Caco-2 (cell line): ENCODE measurements around the gene TRAPPC2. TPM values are rescaled to one million over a fixed set of nuclear protein-coding genes. Genes with fewer than 3 reads are reported as not detected.
"Not testable (repeated sequence)": the region's sequence is repeated elsewhere in the genome, so short reads cannot be mapped to it uniquely, and the experiment has no call there.

Source experiments
- BruUV-seq: library from RNA; stranded (reverse); fragments of 400-500 nt; replicated peaks from 2 replicates; lab custom pipeline; 2021; lab: Mats Ljungman, UMichigan
- CTCF ChIA-PET: fragments of 300-600 bp; sonication (Branson Sonifier 250); formaldehyde crosslinking; loops from one replicate; lab custom pipeline; 2022; ENCODE audit warnings: antibody characterized with exemption; lab: Charles Lee
- POLR2A ChIA-PET: fragments of 300-600 bp; sonication (Branson Sonifier 250); formaldehyde crosslinking; loops from one replicate; lab custom pipeline; 2022; ENCODE audit warnings: antibody characterized with exemption; lab: Charles Lee
- DNase-seq, 2 experiments: peaks; one replicate each; pipeline versions ENCODE4 v3.0.0 to v3.0.0-alpha.2; 2020 to 2022
- H3K27me3 ChIP-seq: replicated peaks from 2 replicates; pipeline ENCODE4 v1.6.0; 2011; ENCODE audit warnings: low read length; ENCODE audit not compliant: control insufficient read depth, insufficient read depth
- H3K36me3 ChIP-seq: 2 replicates; pipeline ENCODE4 v1.5.1; 2011; ENCODE audit warnings: low read length; ENCODE audit not compliant: control insufficient read depth, insufficient read depth
- H3K4me1 ChIP-seq: fragments of 250-450 bp; sonication (Bioruptor Pico); 2 replicates; pipeline ENCODE4 v1.5.1; 2020; ENCODE audit warnings: mild to moderate bottlenecking
- H3K4me3 ChIP-seq: 2 replicates; pipeline ENCODE4 v1.5.1; 2011; ENCODE audit warnings: low read depth, mild to moderate bottlenecking, control low read depth, low read length
- H3K9me3 ChIP-seq: fragments of 250-450 bp; sonication (Bioruptor Pico); 2 replicates; pipeline ENCODE4 v1.5.1; 2020; ENCODE audit warnings: mild to moderate bottlenecking, moderate library complexity
- H3K27ac Mint-ChIP-seq: one replicate; pipeline ENCODE4 v1.8.0; 2022; ENCODE audit warnings: mixed read lengths; ENCODE audit not compliant: unreplicated experiment
- H3K27me3 Mint-ChIP-seq: one replicate; pipeline ENCODE4 v1.8.0; 2022; ENCODE audit warnings: mixed read lengths; ENCODE audit not compliant: insufficient read depth, unreplicated experiment
- H3K36me3 Mint-ChIP-seq: one replicate; pipeline ENCODE4 v1.8.0; 2022; ENCODE audit warnings: mild to moderate bottlenecking, mixed read lengths; ENCODE audit not compliant: insufficient read depth, unreplicated experiment
- H3K4me1 Mint-ChIP-seq: one replicate; pipeline ENCODE4 v1.8.0; 2022; ENCODE audit warnings: low read depth, mixed read lengths; ENCODE audit not compliant: unreplicated experiment
- H3K4me3 Mint-ChIP-seq: one replicate; pipeline ENCODE4 v1.8.0; 2022; ENCODE audit warnings: mild to moderate bottlenecking, moderate library complexity, mixed read lengths; ENCODE audit not compliant: unreplicated experiment
- H3K9me3 Mint-ChIP-seq: one replicate; pipeline ENCODE4 v1.8.0; 2022; ENCODE audit warnings: mixed read lengths; ENCODE audit not compliant: unreplicated experiment
- intact Hi-C: fragments of 100-400 bp; cut with micrococcal nuclease; formaldehyde crosslinking; loops from one replicate; pipeline ENCODE4 v1.10.0; 2022; ENCODE audit not compliant: unreplicated experiment
- total RNA-seq: library from RNA; stranded (reverse); gene quantifications from 2 replicates; pipeline ENCODE4 v1.2.3, GENCODE V29; 2022
- TF ChIP-seq, protein P1 (sequence below), 2 experiments: fragments of 200-600 bp in 1 of 2; IDR thresholded peaks; 1 replicate in 1 of 2; 2 replicates in 1 of 2; pipeline versions ENCODE4 v1.5.1 to v1.8.0; 2011 to 2022; ENCODE audit warnings: antibody characterized with exemption in 1 of 2, control low read depth in 1 of 2, inconsistent platforms in 1 of 2, low read depth in 1 of 2, low read length in 1 of 2, mild to moderate bottlenecking in 1 of 2, moderate library complexity in 1 of 2; ENCODE audit not compliant: insufficient read depth in 1 of 2, severe bottlenecking in 1 of 2, unreplicated experiment in 1 of 2

The TRAPPC2 gene
- total RNA-seq, 1 experiment from 2014 or later, result 19.3 TPM

GRCh38 chrX:13732246-13733067 lies 2.0 kb downstream of the TRAPPC2 start:
- BruUV-seq, result no TSS peak
- Mint-ChIP-seq H3K9me3 (peaks cover 5% of the 10 kb centered on the region), H3K36me3 (peaks cover 37% of the 10 kb centered on the region), H3K27me3 (no peaks in the 10 kb centered on the region), H3K27ac (peak overlapping the region; percentile 60), H3K4me3 (peak overlapping the region; percentile 33), H3K4me1 (peaks cover 20% of the 10 kb centered on the region)
- Histone ChIP-seq H3K4me1 (no peaks in the 10 kb centered on the region), H3K27me3 (no peaks in the 10 kb centered on the region), H3K4me3 (no peak overlapping the region), H3K36me3 (no peaks in the 10 kb centered on the region), H3K9me3 (no peaks in the 10 kb centered on the region)
- DNase-seq, result no peak
- TF ChIP-seq, protein P1, sequence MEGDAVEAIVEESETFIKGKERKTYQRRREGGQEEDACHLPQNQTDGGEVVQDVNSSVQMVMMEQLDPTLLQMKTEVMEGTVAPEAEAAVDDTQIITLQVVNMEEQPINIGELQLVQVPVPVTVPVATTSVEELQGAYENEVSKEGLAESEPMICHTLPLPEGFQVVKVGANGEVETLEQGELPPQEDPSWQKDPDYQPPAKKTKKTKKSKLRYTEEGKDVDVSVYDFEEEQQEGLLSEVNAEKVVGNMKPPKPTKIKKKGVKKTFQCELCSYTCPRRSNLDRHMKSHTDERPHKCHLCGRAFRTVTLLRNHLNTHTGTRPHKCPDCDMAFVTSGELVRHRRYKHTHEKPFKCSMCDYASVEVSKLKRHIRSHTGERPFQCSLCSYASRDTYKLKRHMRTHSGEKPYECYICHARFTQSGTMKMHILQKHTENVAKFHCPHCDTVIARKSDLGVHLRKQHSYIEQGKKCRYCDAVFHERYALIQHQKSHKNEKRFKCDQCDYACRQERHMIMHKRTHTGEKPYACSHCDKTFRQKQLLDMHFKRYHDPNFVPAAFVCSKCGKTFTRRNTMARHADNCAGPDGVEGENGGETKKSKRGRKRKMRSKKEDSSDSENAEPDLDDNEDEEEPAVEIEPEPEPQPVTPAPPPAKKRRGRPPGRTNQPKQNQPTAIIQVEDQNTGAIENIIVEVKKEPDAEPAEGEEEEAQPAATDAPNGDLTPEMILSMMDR (IDR thresholded peaks at IDR 0.05; ENCODE audit: insufficient read depth in 1 of 2, low read depth in 1 of 2, low read length in 1 of 2, severe bottlenecking in 1 of 2, unreplicated experiment in 1 of 2), result no peak
- intact Hi-C loops, result loop anchor here (5.0 kb wide), 1 partner anchor 65 kb away; no protein-coding TSS in a partner anchor
- POLR2A ChIA-PET, result no interaction called here
- CTCF ChIA-PET, result no interaction called here

DNA sequence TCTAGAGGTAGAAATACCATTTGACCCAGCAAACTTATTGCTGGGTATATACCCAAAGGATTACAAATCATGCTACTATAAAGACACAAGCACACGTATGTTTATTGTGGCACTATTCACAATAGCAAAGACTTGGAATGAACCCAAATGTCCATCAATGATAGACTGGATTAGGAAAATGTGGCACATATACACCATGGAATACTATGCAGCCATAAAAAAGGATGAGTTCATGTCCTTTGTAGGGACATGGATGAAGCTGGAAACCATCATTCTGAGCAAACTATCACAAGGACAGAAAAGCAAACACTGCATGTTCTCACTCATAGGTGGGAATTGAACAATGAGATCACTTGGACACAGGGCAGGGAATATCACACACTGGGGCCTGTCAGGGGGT lies 3.9 kb downstream of the TRAPPC2 start:
- H3K9me3 Mint-ChIP-seq, H3K27ac Mint-ChIP-seq, H3K27me3 ChIP-seq, DNase-seq, H3K27me3 Mint-ChIP-seq, H3K4me3 Mint-ChIP-seq, H3K9me3 ChIP-seq, H3K36me3 ChIP-seq, POLR2A ChIA-PET, BruUV-seq, H3K4me3 ChIP-seq, H3K4me1 ChIP-seq, CTCF ChIA-PET: not testable (repeated sequence)
- intact Hi-C loops, result loop anchor here (5.0 kb wide), 1 partner anchor 63 kb away; no protein-coding TSS in a partner anchor
- H3K36me3 Mint-ChIP-seq, result peaks cover 40% of the 10 kb centered on the region
- H3K4me1 Mint-ChIP-seq, result peaks cover 20% of the 10 kb centered on the region

- H3K36me3 Mint-ChIP-seq, result peaks cover 29% of the 10 kb centered on the region
- H3K4me3 ChIP-seq, H3K4me1 Mint-ChIP-seq, H3K4me1 ChIP-seq, BruUV-seq, H3K27me3 ChIP-seq, intact Hi-C loops, H3K27ac Mint-ChIP-seq, CTCF ChIA-PET, POLR2A ChIA-PET, H3K27me3 Mint-ChIP-seq, DNase-seq, H3K9me3 Mint-ChIP-seq, H3K36me3 ChIP-seq, H3K4me3 Mint-ChIP-seq, H3K9me3 ChIP-seq: not testable (repeated sequence)
Measured at GRCh38 chrX:13726583-13726982, 7.8 kb downstream of the TRAPPC2 start.

GRCh38 chrX:13724878-13725277 lies 9.5 kb downstream of the TRAPPC2 start:
- H3K27ac Mint-ChIP-seq, H3K9me3 Mint-ChIP-seq, H3K9me3 ChIP-seq, intact Hi-C loops, H3K27me3 Mint-ChIP-seq, CTCF ChIA-PET, DNase-seq, H3K27me3 ChIP-seq, H3K4me3 Mint-ChIP-seq, BruUV-seq, H3K4me1 ChIP-seq, H3K36me3 ChIP-seq, H3K4me3 ChIP-seq: not testable (repeated sequence)
- POLR2A ChIA-PET, result interaction anchor here (0.7 kb wide), 1 partner anchor 10 kb away, joined by 3 read pairs; the partner anchor contains the start of genes OFD1 and TRAPPC2
- H3K4me1 Mint-ChIP-seq, result peaks cover 15% of the 10 kb centered on the region
- H3K36me3 Mint-ChIP-seq, result peaks cover 30% of the 10 kb centered on the region
